CD4-positive, alpha-beta T cell treated with Interleukin-6 for 4 hours (primary cell): ENCODE results near the gene FAM120B.

ENCODE experiments used
- DNase-seq: peaks from one replicate; pipeline ENCODE4 v3.0.0-alpha.2; 2020; ENCODE audit warnings: mixed read lengths

FAM120B gene

DNA sequence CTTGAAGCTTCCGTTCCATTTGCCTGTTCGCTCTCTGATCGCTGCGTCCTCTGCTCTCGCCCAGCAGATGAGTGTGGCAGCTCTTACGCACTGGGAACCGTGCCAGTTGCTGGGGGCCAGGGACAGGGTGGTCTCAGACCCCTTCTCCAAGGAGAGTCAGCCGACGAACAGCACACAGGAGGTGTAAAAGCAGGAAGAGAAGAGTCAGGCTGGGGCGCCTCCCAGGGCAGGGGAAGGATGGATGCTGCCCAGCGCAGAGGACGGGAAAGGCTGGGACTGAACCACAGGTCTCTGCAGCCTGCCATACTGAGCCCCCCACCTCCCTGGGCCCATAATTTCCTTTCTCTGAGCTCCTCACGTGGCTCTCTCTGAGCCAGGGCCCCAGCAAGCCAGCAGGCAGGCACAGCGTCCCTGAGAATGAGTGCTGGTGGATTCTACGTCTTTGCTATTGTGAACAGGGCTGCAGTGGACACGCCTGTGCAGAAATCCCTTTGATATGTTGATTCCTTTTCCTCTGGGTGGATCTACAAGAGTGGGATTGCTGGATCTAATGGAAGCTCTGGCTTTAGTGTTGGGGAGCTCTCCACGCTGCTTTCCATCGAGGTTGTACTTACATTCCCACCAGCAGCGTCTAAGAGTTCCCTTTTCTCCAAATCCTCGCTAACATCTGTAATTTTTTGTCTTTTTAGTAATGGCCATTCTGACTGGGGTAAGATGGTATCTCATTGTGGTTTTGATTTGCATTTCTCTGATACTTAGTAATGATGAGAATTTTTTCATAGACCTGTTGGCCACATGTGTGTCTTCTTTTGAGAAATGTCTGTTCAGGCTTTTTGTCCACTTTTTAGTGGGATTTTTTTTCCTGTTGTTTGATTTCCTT lies 142.4 kb downstream of the FAM120B start:
- DNase-seq = no peak

DNA sequence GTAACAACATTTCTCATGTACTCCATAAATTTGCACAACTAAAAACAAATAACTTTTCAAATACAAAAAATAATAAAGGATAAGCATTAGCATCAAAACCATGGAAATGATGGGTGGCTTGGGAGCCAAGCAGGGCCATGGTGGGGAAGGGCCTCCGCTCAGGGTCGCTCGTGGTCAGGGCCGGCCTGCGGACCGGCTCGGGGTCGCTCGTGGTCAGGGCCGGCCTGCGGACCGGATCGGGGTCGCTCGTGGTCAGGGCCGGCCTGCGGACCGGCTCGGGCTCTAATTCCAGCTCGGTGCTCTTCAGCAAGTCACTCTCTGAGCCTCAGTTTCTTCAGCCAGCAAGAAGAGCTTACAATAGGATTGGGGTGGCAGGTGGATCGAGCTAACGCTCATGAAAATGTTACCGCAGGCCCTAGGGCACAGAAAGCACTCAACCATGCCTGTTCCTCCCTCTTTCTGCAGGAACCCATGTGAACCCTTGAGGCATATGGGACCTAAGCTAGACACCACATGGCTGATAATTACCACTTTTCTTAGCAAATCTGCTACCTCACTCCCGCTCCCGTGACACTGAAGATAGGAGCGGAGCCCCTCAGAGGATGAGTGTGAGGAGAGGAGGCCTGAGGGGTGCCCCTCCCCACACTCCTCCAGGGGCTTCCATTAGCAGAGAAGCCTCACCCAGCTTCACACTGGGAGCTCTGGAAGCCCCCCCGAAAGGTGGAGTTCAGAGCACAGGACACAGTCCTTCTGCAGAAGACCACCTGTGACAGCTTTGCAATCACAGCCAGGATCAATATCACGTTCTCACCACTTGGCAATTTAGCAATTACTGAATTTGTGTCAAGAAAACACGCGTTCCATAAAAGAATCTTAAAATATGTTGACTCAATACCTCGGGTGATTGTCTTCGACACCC lies 143.5 kb downstream of the FAM120B start:
- no peak for DNase-seq

DNA sequence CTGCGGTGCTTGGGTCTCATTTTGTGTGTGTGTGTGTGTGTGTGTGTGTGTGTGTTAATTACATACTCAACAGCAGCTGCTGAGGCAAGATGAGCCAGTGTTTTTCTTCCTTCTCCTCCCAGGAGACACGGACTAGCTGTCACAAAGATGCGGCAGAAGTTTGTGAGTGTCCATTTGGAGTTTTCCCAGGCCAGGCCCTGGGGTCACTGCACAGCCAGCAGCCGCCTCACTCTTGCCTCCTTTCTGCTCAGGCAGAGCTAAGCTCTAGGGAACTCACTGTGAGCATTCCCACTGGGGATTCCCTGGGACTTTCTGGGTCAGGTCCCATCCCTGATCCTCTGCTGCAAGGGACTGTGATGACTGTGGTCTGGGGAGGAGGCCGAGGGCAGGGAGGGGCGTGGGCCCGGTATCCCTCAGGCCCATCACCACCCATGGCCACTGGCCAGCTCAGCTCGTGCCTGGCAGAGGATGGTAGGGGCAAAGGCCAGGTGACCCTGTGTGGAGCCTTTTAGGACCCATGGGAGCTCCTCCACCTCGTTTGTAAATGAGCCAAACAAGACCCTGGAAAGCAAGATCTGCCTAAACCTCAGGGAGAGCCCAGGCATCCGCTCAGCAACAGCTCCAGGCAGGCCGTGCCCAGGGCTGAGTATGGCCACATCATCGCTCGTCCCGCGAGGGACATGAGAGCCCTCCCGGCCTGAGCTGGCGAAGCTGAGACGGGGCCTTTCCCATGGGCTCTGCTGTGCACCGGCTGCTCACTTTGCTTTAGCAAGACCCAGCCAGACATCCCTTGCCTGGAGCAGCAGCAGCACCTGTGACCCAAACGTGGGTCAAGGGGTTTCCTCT lies 144.6 kb downstream of the FAM120B start:
- no peak for DNase-seq

DNA sequence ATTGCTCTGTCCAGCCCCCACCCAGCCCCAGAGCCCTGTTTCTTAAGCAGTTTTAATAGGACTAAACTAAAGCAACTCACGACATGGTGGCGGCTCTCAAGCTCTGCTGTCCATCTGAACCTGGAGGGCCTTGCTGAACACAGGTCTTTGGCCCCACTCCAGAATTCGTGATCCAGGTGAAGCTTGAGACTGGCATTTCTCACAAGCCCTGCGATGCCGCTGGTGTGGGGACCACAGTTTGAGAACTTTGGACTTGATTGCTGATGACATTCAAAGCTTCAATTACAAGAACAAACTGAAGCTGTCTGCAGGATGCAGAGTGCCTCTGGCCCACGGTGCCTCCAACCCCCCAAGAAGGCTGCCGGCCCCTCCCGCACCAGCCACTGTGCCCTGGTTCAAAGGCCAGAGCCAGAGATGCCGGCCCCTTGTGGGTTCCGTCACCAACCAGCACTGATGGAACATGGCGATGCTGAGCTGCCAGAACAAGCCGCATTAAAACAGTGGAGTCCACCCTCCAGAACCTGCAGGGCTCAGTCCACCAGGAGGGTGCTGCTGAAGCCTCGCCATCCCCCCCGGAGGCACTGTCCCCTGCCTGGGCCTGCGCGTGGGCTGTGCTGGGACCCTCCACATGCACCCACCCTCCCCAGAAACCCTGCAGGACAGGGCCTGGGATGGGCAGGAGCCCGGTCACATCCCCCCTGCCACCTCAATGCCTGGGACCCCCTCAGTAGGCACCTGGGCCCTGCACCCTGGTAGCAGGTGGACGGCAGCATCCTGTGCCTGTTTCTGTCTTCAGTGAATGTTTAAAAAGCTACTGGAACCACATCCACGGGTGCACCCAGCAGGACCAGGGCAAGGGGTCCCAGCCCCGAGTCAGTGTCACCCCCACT lies 145.4 kb downstream of the FAM120B start:
- DNase-seq = no peak

DNA sequence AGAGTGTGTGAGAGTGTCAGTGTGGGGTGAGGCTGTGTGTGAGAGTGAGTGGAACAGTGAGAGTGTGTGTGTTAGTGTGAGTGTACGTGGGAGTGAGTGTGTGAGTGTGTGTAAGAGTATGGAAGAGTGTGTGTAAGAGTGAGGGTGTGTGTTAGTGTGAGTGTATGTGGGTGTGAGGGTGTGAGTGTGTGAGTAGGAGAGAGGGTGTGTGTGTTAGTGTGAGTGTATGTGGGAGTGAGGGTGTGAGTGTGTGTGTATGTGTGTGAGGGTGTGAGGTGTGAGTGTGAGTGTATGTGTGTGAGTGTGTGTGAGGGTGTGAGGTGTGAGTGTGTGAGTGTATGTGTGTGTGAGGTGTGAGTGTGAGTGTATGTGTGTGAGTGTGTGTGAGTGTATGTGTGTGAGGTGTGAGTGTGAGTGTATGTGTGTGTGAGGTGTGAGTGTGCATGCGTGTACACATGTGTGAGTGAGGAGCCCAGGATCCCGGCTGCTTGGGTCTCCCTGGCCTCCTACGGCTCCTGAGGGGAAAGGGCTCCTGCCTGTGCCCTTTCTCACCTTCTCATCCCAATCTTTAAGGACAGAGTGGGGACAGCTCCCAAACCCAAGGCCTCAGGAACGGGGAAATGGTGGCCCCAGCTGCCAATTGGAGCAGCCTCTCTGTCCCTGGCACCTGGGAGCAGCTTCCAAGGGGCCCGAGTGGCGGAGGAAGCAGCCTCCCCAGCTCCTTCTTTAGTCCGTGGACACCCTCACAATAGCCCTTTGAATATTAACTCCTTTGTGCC lies 146.4 kb downstream of the FAM120B start:
- DNase-seq = no peak

DNA sequence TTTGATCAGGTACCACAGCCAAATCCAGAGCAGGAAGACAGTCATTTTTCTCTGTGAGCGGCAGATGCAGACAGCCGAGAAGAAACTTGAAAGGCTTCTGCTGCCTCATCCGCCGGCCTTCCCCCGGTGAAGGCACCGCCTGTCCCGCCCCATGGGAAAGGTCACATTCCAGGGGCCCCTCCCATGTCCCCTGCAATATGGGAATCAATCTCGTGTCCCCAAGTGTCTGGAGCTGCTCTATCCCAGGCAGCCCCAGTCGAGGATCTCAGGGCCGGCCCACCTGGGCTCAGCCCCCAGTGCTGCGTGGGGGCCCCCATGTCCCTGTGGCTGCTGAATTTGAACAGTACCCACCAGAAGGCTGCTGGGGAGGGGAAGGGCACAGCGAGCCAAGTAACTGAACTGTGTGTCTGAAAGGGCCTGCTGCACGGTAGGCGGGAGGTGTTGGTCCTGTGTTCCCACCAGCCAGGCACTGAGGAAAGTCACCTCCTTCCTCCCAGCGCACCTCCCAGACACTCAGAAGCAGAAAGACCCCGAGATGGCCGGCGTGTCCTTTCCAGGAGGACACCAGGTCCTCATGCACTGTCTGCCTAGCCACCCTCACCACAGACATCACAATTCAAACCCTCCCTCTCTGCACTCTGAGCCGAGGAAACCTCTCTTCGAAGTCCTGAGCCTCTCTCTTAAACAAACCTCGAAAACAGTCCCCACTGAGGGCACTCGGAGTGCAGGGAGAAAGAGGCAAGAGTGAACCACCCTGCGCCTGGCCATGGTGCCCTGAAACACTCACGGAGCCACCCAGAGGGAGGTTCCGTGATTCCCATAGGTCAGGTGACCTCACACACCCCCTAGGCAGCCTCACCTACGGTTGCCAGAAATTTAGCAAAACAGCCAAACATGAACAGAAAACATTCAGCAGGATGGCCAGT lies 147.3 kb downstream of the FAM120B start:
- no peak for DNase-seq

DNA sequence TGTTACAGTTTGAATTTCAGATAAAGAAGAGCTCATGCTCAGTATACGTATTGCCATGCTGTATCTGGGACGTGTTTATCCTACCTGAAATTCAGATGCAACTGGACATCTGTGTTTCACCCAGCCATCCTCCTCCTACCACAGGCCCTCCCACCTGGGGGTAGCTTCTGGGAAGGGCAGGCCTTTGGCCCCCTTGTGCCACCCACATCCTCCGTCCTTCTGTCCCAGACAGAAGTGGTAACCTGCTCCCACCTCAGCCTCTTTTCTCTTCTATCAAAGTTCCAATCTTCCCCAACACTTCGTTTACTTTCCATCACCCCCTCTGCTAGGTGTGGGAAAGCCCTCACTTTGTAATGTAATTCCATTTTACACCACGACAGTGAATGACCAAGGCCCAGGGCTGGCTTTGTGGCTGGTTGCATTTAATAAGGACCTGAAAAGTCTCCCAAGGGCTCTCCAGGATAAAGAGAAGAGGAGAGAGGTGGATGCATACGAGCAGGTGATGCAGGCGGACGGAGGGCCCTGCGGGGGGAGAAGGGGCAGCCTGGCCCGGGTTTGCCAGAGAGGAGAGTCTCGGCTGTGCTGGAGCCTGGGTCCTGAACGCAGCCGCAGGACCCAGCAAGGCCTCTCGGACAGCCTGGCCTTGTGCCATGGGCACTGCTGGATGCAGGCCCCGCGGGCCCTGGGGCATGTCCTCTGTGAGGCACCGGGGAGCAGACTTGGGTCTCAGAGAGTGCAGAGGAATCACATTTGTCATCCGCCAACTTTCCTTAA lies 148.1 kb downstream of the FAM120B start:
- DNase-seq = no peak

DNA sequence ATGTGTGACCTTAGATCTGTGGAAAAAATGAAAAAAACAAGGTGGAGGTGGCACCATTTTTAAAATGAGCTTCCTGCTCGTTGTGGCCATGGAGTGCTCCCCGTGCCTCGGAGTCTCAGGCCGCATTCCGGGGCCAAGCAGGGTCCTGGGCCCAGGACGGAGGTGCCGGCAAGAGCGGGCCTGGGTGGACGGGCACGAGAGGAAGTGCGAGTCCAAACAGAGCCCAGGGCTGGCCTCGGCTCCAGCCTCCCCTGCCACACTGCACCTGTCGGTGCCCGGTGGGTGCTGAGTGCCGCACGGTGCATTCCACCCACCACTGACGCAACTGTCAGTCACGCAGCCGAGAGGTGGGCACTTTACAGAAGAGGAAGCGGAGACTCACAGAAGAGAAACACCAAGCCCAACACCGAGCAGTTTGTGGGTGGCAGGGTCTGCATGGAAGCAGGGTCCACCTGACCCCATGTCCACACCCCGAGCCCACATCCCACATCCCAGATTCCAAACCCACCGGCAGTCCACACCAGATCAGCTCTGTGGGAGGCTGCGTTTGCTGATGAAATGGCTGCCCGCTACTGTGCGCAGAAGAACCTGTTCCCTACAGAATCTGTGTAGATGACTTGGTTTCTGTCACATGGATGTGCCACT lies 148.9 kb downstream of the FAM120B start:
- DNase-seq = no peak

DNA sequence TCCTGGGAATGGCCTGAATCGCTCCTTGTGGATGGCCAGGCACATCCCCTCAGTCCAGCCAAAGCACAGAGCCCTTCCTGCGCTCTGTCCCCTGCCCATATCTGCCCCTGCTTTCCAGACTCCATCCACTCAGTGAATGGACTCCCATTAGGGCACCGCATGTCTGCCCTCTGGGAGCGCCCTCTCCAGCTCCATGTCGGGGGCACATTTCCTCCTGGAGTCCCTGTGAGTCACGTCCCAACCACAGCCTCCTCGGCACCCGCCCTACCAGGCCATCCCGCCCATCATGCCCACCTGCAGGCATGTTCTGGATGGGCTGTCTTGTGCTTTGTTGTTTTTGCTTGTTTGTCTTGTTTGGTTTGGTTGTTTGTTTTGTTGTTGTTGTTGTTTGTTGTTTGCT lies 149.8 kb downstream of the FAM120B start:
- no peak for DNase-seq
